ENCODE measurements around the gene ATP2A1. TPM values are rescaled to one million over a fixed set of nuclear protein-coding genes. Genes with fewer than 3 reads are reported as not detected.

Gene ATP2A1
- total RNA-seq, 1 experiment from 2014 or later: 2.9 TPM

- no peak overlapping the region for H3K27ac ChIP-seq (ENCODE audit: low read length)
- no TSS peak for BruUV-seq (replicated peaks)
- H3K36me3 ChIP-seq (ENCODE audit: control insufficient read depth, insufficient read depth, low read length): no peaks in the 10 kb centered on the region
- DNase-seq (ENCODE audit: low read depth, low spot score): no peak
- no peaks in the 10 kb centered on the region for H3K27me3 ChIP-seq (ENCODE audit: control insufficient read depth, insufficient read depth, low read length)
- H3K4me1 ChIP-seq (ENCODE audit: control insufficient read depth, insufficient read depth, low read length): no peaks in the 10 kb centered on the region
- POLR2A ChIA-PET: interaction anchor here (0.7 kb wide), 2 partner anchors 26 to 898 kb away, joined by 9 to 14 read pairs; no protein-coding TSS in a partner anchor
- in situ Hi-C loops (cut with HindIII; ENCODE audit: low pct_unique_long_range_greater_than_20kb, low sequenced_read_pairs): no loop called here
- CTCF ChIA-PET: no interaction called here
- no peaks in the 10 kb centered on the region for H3K9me3 ChIP-seq (ENCODE audit: control insufficient read depth, insufficient read depth, low read depth, low read length)
- no peak overlapping the region for H3K4me3 ChIP-seq (ENCODE audit: low read depth in 2 of 2, low read length in 2 of 2)
- ATAC-seq: peak; percentile 37; the same call in 1 of the 2 replicates
- no peak for TF ChIP-seq CTCF (IDR thresholded peaks at IDR 0.05)
- TF ChIP-seq TCF7L2 (IDR thresholded peaks at IDR 0.05; ENCODE audit: low read depth, low read length): no peak
- TF ChIP-seq REST (IDR thresholded peaks at IDR 0.05; ENCODE audit: insufficient read depth in 1 of 2, low read depth in 2 of 2, low read length in 1 of 2): no peak
- no peak for TF ChIP-seq SIN3A (IDR thresholded peaks at IDR 0.05; ENCODE audit: borderline replicate concordance, insufficient read depth, low read depth, low read length)
- TF ChIP-seq POLR2AphosphoS5 (IDR thresholded peaks at IDR 0.05; ENCODE audit: low read depth, low read length): no peak
- intact Hi-C loops (cut with micrococcal nuclease; ENCODE audit: unreplicated experiment): no loop called here
These were observed 32.1 kb downstream of the ATP2A1 start for GRCh38 chr16:28910086-28911031.

- Histone ChIP-seq H3K4me1 (ENCODE audit: control insufficient read depth, insufficient read depth, low read length) (no peaks in the 10 kb centered on the region), H3K36me3 (ENCODE audit: control insufficient read depth, insufficient read depth, low read length) (no peaks in the 10 kb centered on the region), H3K4me3 (ENCODE audit: low read depth in 2 of 2, low read length in 2 of 2) (no peak overlapping the region), H3K9me3 (ENCODE audit: control insufficient read depth, insufficient read depth, low read depth, low read length) (no peaks in the 10 kb centered on the region), H3K27ac (ENCODE audit: low read length) (no peak overlapping the region), H3K27me3 (ENCODE audit: control insufficient read depth, insufficient read depth, low read length) (no peaks in the 10 kb centered on the region)
- in situ Hi-C loops (cut with HindIII; ENCODE audit: low pct_unique_long_range_greater_than_20kb, low sequenced_read_pairs) (no loop called here), intact Hi-C loops (cut with micrococcal nuclease; ENCODE audit: unreplicated experiment) (no loop called here)
- DNase-seq (ENCODE audit: low read depth, low spot score) (no peak), ATAC-seq (no peak)
- BruUV-seq (replicated peaks): no TSS peak
- TF ChIP-seq CTCF (IDR thresholded peaks at IDR 0.05) (no peak), REST (IDR thresholded peaks at IDR 0.05; ENCODE audit: insufficient read depth in 1 of 2, low read depth in 2 of 2, low read length in 1 of 2) (no peak), POLR2AphosphoS5 (IDR thresholded peaks at IDR 0.05; ENCODE audit: low read depth, low read length) (no peak), TCF7L2 (IDR thresholded peaks at IDR 0.05; ENCODE audit: low read depth, low read length) (no peak), SIN3A (IDR thresholded peaks at IDR 0.05; ENCODE audit: borderline replicate concordance, insufficient read depth, low read depth, low read length) (no peak)
- POLR2A ChIA-PET: interaction anchor here (0.7 kb wide), 1 partner anchor 42 kb away, joined by 6 read pairs; no protein-coding TSS in a partner anchor
- CTCF ChIA-PET: no interaction called here
These were observed 34.3 kb downstream of the ATP2A1 start for GRCh38 chr16:28912558-28912957.

Measured in Panc1 (cell line).